Adrenal gland (tissue), 12 donors: Measurements from ENCODE around the gene NEURL2. TPM values are rescaled to one million over a fixed set of nuclear protein-coding genes. Genes with fewer than 3 reads are reported as not detected.

Experiments
- DNase-seq, 7 donors: peaks; one replicate each; pipeline ENCODE4 v3.0.0-alpha.2; 2019 to 2020
- H3K27ac ChIP-seq, 5 donors: fragments of 200-600 bp; sonication (generic) in 4 of 5; 1 replicate in 3 of 5; 2 replicates in 2 of 5; pipeline versions ENCODE4 v1.5.1 to v1.8.0; 2016 to 2020; ENCODE audit warnings: mild to moderate bottlenecking in 1 of 5
- H3K27me3 ChIP-seq: fragments of 200-600 bp; 2 replicates; pipeline ENCODE4 v1.8.0; 2021
- H3K36me3 ChIP-seq, 2 donors: fragments of 200-600 bp; replicated peaks in 1 of 2; 1 replicate in 1 of 2; 2 replicates in 1 of 2; pipeline versions ENCODE4 v1.5.1 to v1.8.0; 2018 to 2022
- H3K4me1 ChIP-seq, 2 donors: fragments of 200-600 bp; replicated peaks in 1 of 2; 1 replicate in 1 of 2; 2 replicates in 1 of 2; pipeline versions ENCODE4 v1.5.1 to v1.8.0; 2018 to 2021
- H3K4me3 ChIP-seq, 4 donors: fragments of 200-600 bp; sonication (generic) in 3 of 4; one replicate each; pipeline ENCODE4 v1.5.1; 2016 to 2018
- H3K9me3 ChIP-seq, 3 donors: fragments of 200-600 bp; sonication (generic) in 1 of 3; replicated peaks in 1 of 3; 1 replicate in 2 of 3; 2 replicates in 1 of 3; pipeline versions ENCODE4 v1.5.1 to v1.8.0; 2016 to 2021
- CTCF ChIP-seq, 6 experiments: fragments of 450-650 bp in 4 of 6; fragments of 200-600 bp in 2 of 6; sonication (generic) in 1 of 6; IDR thresholded peaks; 1 replicate in 5 of 6; 2 replicates in 1 of 6; pipeline versions ENCODE4 v1.5.1 to v1.8.0; 2016 to 2021; ENCODE audit warnings: antibody characterized with exemption in 6 of 6, mild to moderate bottlenecking in 2 of 6, moderate library complexity in 1 of 6
- POLR2A ChIP-seq, 2 donors: fragments of 450-650 bp; IDR thresholded peaks; one replicate each; pipeline ENCODE4 v1.6.1; 2017; ENCODE audit warnings: antibody characterized with exemption in 2 of 2, mild to moderate bottlenecking in 2 of 2, moderate library complexity in 1 of 2
- WGBS, 4 donors: extraction: QIAGEN DNeasy Blood & Tissue Kit in 2 of 4; methylation state at CpG; one replicate each; pipeline versions ENCODE4 v1.1.5 to v1.1.7; 2013 to 2017; 5-methylcytosine and 5-hydroxymethylcytosine counted together
- intact Hi-C, 2 donors: fragments of 100-400 bp; cut with DNase I; formaldehyde crosslinking; loops; one replicate each; pipeline versions ENCODE4 v1.14.1 to v1.15.0; 2022 to 2023
- polyA plus RNA-seq, 3 donors: library from polyadenylated mRNA; stranded (reverse); fragments of 200-250 nt in 2 of 3; fragments of 350-450 nt in 1 of 3; fragmentation: Illumina TruSeq in 1 of 3; extraction: RNeasy Lipid Tissue Mini Kit (QIAGEN cat#74804) in 1 of 3; gene quantifications; one replicate each; pipeline ENCODE4 v1.2.3, GENCODE V29; 2013 to 2014
- total RNA-seq, 9 donors: library from RNA; depleted of rRNA in 4 of 9; stranded (reverse); fragments of >200 nt in 4 of 9; fragments of 120-200 nt in 1 of 9; fragmentation: NEBNext Ultra II Directional in 1 of 9; extraction: Animal tissue kit (Norgen Biotek cat#: 25700) in 1 of 9; gene quantifications; one replicate each; pipeline versions ENCODE4 v1.1.0 to v1.2.4, GENCODE V29; 2013 to 2023
- donor health status: healthy with polysubstance abuse.
- donor health status: Bipolar disorder and iron deficiency.
- donor health status: DM: yes; HTN: yes; CAD: no.
- donor health status: DM: no; HTN: no; CAD: no.
- donor health status: DM: no; HTN: no; CAD: no.
- donor health status: DM: yes; HTN: yes; CAD: no.

Gene NEURL2
- total and polyA plus RNA-seq, 12 donors = 1.0 to 36.4 (median 13.7) TPM

- WGBS, 4 donors = 59 to 74% (median 61%) methylated on average over 5 of the region's 5 CpGs
- intact Hi-C loops = no loop called here
- Histone ChIP-seq H3K27me3 (no peaks in the 10 kb centered on the region), H3K36me3 (no peaks in the 10 kb centered on the region), H3K4me3 (no peak overlapping the region), H3K9me3 (no peaks in the 10 kb centered on the region), H3K4me1 (peaks cover 20 to 66% of the 10 kb centered on the region in 2 donors), H3K27ac (peak overlapping the region; percentile 20 to 85 (median 70))
- TF ChIP-seq CTCF (IDR thresholded peaks at IDR 0.05) (no peak), POLR2A (IDR thresholded peaks at IDR 0.05) (no peak)
- DNase-seq = no peak
Measured at GRCh38 chr20:45918182-45918737, 27.3 kb upstream of the NEURL2 start.

- Histone ChIP-seq H3K27me3 (no peaks in the 10 kb centered on the region), H3K4me1 (peaks cover 20 to 64% of the 10 kb centered on the region in 2 donors), H3K36me3 (no peaks in the 10 kb centered on the region), H3K9me3 (no peaks in the 10 kb centered on the region), H3K4me3 (no peak overlapping the region), H3K27ac (peak overlapping the region in 4 of 5 donors; percentile 18 to 85 (median 74))
- no peak for DNase-seq
- WGBS, 4 donors = 29 to 57% (median 42%) methylated on average over 5 of the region's 5 CpGs
- no peak for TF ChIP-seq CTCF (IDR thresholded peaks at IDR 0.05)
- TF ChIP-seq POLR2A (IDR thresholded peaks at IDR 0.05) = no peak
- intact Hi-C loops = no loop called here
Measured at GRCh38 chr20:45917790-45918141, 26.8 kb upstream of the NEURL2 start.

GRCh38 chr20:45913116-45913515, 22.1 kb upstream of the NEURL2 start:
- Histone ChIP-seq H3K36me3 (peaks cover 0 to 10% of the 10 kb centered on the region in 2 donors), H3K27ac (peak overlapping the region in 2 of 5 donors; percentile 69 to 92), H3K4me1 (peaks cover 16 to 46% of the 10 kb centered on the region in 2 donors), H3K4me3 (no peak overlapping the region), H3K9me3 (no peaks in the 10 kb centered on the region), H3K27me3 (no peaks in the 10 kb centered on the region)
- intact Hi-C loops = no loop called here
- WGBS, 4 donors = 43 to 66% (median 56%) methylated on average over 5 of the region's 5 CpGs
- no peak for DNase-seq
- TF ChIP-seq CTCF (IDR thresholded peaks at IDR 0.05) = no peak
- TF ChIP-seq POLR2A (IDR thresholded peaks at IDR 0.05) = no peak

GRCh38 chr20:45912344-45912682, 21.3 kb upstream of the NEURL2 start:
- H3K4me3 ChIP-seq = peak overlapping the region in 2 of 4 donors; percentile 24 to 87
- intact Hi-C loops = no loop called here
- peaks cover 0 to 13% of the 10 kb centered on the region in 2 donors for H3K36me3 ChIP-seq
- no peak for TF ChIP-seq POLR2A (IDR thresholded peaks at IDR 0.05)
- TF ChIP-seq CTCF (IDR thresholded peaks at IDR 0.05) = no peak
- no peaks in the 10 kb centered on the region for H3K27me3 ChIP-seq
- 20 to 30% (median 24%) methylated on average over 3 to 4 of the region's 4 CpGs for WGBS, 4 donors
- DNase-seq = no peak
- no peaks in the 10 kb centered on the region for H3K9me3 ChIP-seq
- peak overlapping the region in 4 of 5 donors; percentile 77 to 92 (median 90) for H3K27ac ChIP-seq
- peaks cover 15 to 38% of the 10 kb centered on the region in 2 donors for H3K4me1 ChIP-seq
